ENCODE measurements around the gene ZDHHC24. TPM values are rescaled to one million over a fixed set of nuclear protein-coding genes. Genes with fewer than 3 reads are reported as not detected.

ZDHHC24 gene
- total RNA-seq, 4 donors from 2014 or later, result 5.9 to 12.1 (median 10.4) TPM

- no peak overlapping the region for H3K4me3 ChIP-seq
- H3K9me3 ChIP-seq, result no peaks in the 10 kb centered on the region
- H3K4me1 ChIP-seq, result peaks cover 0 to 23% (median 9%) of the 10 kb centered on the region in 3 donors
- WGBS, 2 donors (ENCODE audit: low coverage in 1 of 2), result 91% methylated on average over 5 of the region's 8 CpGs; no CpG with 5 or more reads in 1 of the 2 donors
- no peaks in the 10 kb centered on the region for H3K27me3 ChIP-seq
- ATAC-seq, result no peak
- peaks cover 0 to 46% of the 10 kb centered on the region in 2 donors for H3K36me3 ChIP-seq
- TF ChIP-seq POLR2AphosphoS5 (IDR thresholded peaks at IDR 0.05) (no peak), CTCF (IDR thresholded peaks at IDR 0.05) (no peak), EP300 (IDR thresholded peaks at IDR 0.05) (no peak), POLR2A (IDR thresholded peaks at IDR 0.05) (no peak)
- H3K27ac ChIP-seq, result no peak overlapping the region
Observed at GRCh38 chr11:66566221-66566620, 20.4 kb upstream of the ZDHHC24 start.

DNA sequence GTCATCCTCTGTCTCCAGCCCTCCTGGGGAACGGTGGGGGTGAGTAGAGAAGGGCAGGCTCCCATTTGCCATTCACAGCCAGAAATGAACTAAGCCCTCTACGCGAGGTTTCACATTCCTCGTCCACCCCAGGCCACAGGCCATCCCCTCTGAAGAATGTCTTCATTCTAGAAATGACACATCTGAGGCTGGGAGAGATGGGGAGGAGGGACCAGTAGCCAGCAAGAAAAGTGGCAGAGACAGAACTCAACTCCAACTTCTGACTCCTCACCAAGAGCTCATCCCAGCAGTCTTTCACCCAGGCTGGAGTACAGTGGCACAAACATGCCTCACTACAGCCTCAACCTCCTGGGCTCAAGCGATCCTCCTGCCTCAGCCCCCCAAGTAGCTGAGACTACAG, 19.1 kb upstream of the ZDHHC24 start:
- Histone ChIP-seq H3K4me3 (no peak overlapping the region), H3K27me3 (no peaks in the 10 kb centered on the region), H3K36me3 (peaks cover 0 to 46% of the 10 kb centered on the region in 2 donors), H3K4me1 (peaks cover 0 to 23% (median 9%) of the 10 kb centered on the region in 3 donors), H3K27ac (no peak overlapping the region), H3K9me3 (no peaks in the 10 kb centered on the region)
- 90 to 100% methylated on average over 2 to 4 of the region's 5 CpGs for WGBS, 2 donors (ENCODE audit: low coverage in 1 of 2)
- TF ChIP-seq CTCF (IDR thresholded peaks at IDR 0.05) (no peak), POLR2AphosphoS5 (IDR thresholded peaks at IDR 0.05) (no peak), POLR2A (IDR thresholded peaks at IDR 0.05) (no peak), EP300 (IDR thresholded peaks at IDR 0.05) (no peak)
- no peak for ATAC-seq

DNA sequence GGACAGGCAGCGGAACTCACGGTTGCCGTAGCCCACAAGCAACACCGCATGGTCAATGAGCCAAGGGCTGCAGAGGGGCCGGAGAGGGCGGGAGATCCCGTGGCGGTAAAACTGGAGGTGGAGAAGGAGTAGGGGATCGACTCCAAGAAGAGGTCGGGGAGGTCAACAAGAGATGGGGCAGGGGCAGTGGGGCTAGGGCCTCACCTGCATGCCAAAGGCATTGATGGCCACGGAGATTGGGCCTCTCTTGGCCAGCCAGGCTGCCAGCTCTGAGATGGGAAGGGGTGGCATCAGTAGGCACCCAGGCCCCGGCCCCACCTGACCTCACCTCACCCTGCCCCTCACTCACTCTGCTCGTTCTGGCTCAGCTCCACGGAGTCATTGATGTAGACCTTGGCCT, 18.7 kb upstream of the ZDHHC24 start:
- peaks cover 0 to 46% of the 10 kb centered on the region in 2 donors for H3K36me3 ChIP-seq
- peaks cover 0 to 25% (median 9%) of the 10 kb centered on the region in 3 donors for H3K4me1 ChIP-seq
- TF ChIP-seq EP300 (IDR thresholded peaks at IDR 0.05) (no peak), POLR2A (IDR thresholded peaks at IDR 0.05) (no peak), POLR2AphosphoS5 (IDR thresholded peaks at IDR 0.05) (no peak), CTCF (IDR thresholded peaks at IDR 0.05) (no peak)
- H3K9me3 ChIP-seq, result no peaks in the 10 kb centered on the region
- 81% methylated on average over 8 of the region's 14 CpGs; no CpG with 5 or more reads in 1 of the 2 donors for WGBS, 2 donors (ENCODE audit: low coverage in 1 of 2)
- no peak for ATAC-seq
- H3K27me3 ChIP-seq, result no peaks in the 10 kb centered on the region
- no peak overlapping the region for H3K27ac ChIP-seq
- H3K4me3 ChIP-seq, result no peak overlapping the region

- ATAC-seq, result no peak
- Histone ChIP-seq H3K9me3 (no peaks in the 10 kb centered on the region), H3K4me3 (no peak overlapping the region), H3K27me3 (no peaks in the 10 kb centered on the region), H3K27ac (no peak overlapping the region), H3K4me1 (peaks cover 0 to 28% (median 11%) of the 10 kb centered on the region in 3 donors), H3K36me3 (peaks cover 0 to 46% of the 10 kb centered on the region in 2 donors)
- TF ChIP-seq POLR2A (IDR thresholded peaks at IDR 0.05), result no peak
- WGBS, 2 donors (ENCODE audit: low coverage in 1 of 2), result 81 to 100% methylated on average over 2 to 6 of the region's 10 CpGs
Observed at GRCh38 chr11:66563832-66564231, 18.0 kb upstream of the ZDHHC24 start.

GRCh38 chr11:66562907-66563583, 17.2 kb upstream of the ZDHHC24 start:
- H3K4me1 ChIP-seq, result peaks cover 0 to 26% (median 11%) of the 10 kb centered on the region in 3 donors
- no peaks in the 10 kb centered on the region for H3K9me3 ChIP-seq
- H3K36me3 ChIP-seq, result peaks cover 0 to 46% of the 10 kb centered on the region in 2 donors
- WGBS, 2 donors (ENCODE audit: low coverage in 1 of 2), result 73 to 88% methylated on average over 5 of the region's 20 CpGs
- no peak overlapping the region for H3K27ac ChIP-seq
- H3K27me3 ChIP-seq, result no peaks in the 10 kb centered on the region
- no peak overlapping the region for H3K4me3 ChIP-seq
- no peak for ATAC-seq
- no peak for TF ChIP-seq POLR2A (IDR thresholded peaks at IDR 0.05)
- TF ChIP-seq EP300 (IDR thresholded peaks at IDR 0.05), result no peak
- no peak for TF ChIP-seq POLR2AphosphoS5 (IDR thresholded peaks at IDR 0.05)
- TF ChIP-seq CTCF (IDR thresholded peaks at IDR 0.05), result no peak

All from gastroesophageal sphincter (tissue), 4 donors.